GM18909 (cell line): ENCODE measurements around the gene OR4C12.
"Not testable (repeated sequence)": the region's sequence is repeated elsewhere in the genome, so short reads cannot be mapped to it uniquely, and the experiment has no call there.

Source experiments
- ATAC-seq: cut with Tn5 transposase; IDR thresholded peaks from one replicate; pipeline ENCODE4 v1.9.1; 2021; ENCODE audit warnings: mild to moderate bottlenecking; ENCODE audit not compliant: unreplicated experiment, poor library complexity

Gene OR4C12

GRCh38 chr11:49982435-49982834 lies at the start of gene OR4C12:
OR4C12 (minus strand) TSS chr11:49982535; CDS start chr11:49982501, 34 bp downstream.
- ATAC-seq: not testable (repeated sequence)

GRCh38 chr11:50030193-50030592 lies 47.9 kb upstream of the OR4C12 start:
- ATAC-seq: no peak

- no peak for ATAC-seq
Observed at GRCh38 chr11:49995565-49995964, 13.2 kb upstream of the OR4C12 start.

GRCh38 chr11:49973439-49973838 lies 8.9 kb downstream of the OR4C12 start:
- not testable (repeated sequence) for ATAC-seq

- no peak for ATAC-seq
Observed at GRCh38 chr11:49952091-49952490, 30.2 kb downstream of the OR4C12 start, which contains the start of gene OR4C13. OR4C13 (plus strand) TSS chr11:49952391; CDS start chr11:49952423, 32 bp downstream.

GRCh38 chr11:49948701-49949100 lies 33.6 kb downstream of the OR4C12 start:
- not testable (repeated sequence) for ATAC-seq
